Neutrophil (primary cell): Measurements from ENCODE around the gene RNPEP.

Experiments used
- H3K27ac ChIP-seq: fragments of 200-600 bp; sonication (generic); 2 replicates; pipeline ENCODE4 v1.5.1; 2016; ENCODE audit warnings: mild to moderate bottlenecking, moderate library complexity
- H3K27me3 ChIP-seq: fragments of 200-600 bp; sonication (generic); 2 replicates; pipeline ENCODE4 v1.6.0; 2016; ENCODE audit warnings: mild to moderate bottlenecking
- H3K36me3 ChIP-seq: fragments of 200-600 bp; sonication (generic); 2 replicates; pipeline ENCODE4 v1.5.1; 2017
- H3K4me1 ChIP-seq, 2 experiments: fragments of 200-600 bp in 1 of 2; sonication (generic) in 1 of 2; 1 replicate in 1 of 2; 2 replicates in 1 of 2; pipeline versions ENCODE4 v1.5.1 to v1.6.1; 2013 to 2016; ENCODE audit warnings: low read depth in 1 of 2, low read length in 1 of 2, mild to moderate bottlenecking in 1 of 2, moderate library complexity in 1 of 2; ENCODE audit not compliant: control insufficient read depth in 1 of 2, insufficient read depth in 1 of 2
- H3K4me3 ChIP-seq, 2 experiments: fragments of 200-600 bp in 1 of 2; sonication (generic) in 1 of 2; 1 replicate in 1 of 2; 2 replicates in 1 of 2; pipeline ENCODE4 v1.5.1; 2013 to 2016; ENCODE audit warnings: low read depth in 1 of 2, low read length in 1 of 2, mild to moderate bottlenecking in 1 of 2, moderate library complexity in 1 of 2
- H3K9me3 ChIP-seq: fragments of 200-600 bp; sonication (generic); 2 replicates; pipeline ENCODE4 v1.5.1; 2016
- TF ChIP-seq, protein P1 (sequence below): fragments of 200-600 bp; sonication (generic); IDR thresholded peaks from 2 replicates; pipeline ENCODE4 v1.5.1; 2016; ENCODE audit warnings: antibody characterized with exemption

The RNPEP gene

DNA sequence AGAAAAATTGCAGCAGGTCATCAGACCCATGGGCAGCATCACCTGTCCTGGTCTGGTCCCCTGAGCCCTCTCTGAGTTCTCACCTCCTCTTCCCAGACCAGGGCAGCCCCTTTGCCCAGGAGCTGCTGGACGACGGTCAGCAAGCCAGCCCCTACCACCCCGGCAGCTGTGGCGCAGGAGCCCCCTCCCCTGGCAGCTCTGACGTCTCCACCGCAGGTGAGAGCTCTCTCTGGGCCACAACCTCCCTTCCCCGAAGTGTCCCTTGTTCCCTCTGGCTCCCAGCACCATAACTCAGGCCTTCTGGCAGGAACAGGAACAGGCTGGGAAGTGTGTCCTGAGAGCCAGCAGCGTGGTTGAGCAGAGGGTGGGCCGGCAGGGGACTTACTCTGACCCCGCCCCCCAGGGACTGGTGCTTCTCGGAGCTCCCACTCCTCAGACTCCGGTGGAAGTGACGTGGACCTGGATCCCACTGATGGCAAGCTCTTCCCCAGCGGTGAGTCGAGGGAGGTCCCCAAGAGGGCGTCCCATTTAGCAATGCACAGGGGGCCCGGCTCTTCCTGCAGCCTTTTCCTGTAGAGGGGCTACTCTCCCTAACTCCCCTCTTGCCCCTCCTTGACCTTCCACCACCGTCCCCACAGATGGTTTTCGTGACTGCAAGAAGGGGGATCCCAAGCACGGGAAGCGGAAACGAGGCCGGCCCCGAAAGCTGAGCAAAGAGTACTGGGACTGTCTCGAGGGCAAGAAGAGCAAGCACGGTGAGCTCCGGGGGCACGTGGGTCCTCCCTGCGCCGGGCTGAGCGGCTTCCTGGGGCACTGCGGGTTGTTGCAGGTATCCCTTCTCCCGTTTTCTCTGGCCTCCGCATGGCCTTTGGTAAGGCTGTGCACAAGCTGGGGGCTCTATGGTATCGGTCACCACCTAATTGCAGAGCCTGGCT is 30.4 kb downstream of the RNPEP start:
- H3K36me3 ChIP-seq: peaks cover 7% of the 10 kb centered on the region
- no peak overlapping the region for H3K27ac ChIP-seq

DNA sequence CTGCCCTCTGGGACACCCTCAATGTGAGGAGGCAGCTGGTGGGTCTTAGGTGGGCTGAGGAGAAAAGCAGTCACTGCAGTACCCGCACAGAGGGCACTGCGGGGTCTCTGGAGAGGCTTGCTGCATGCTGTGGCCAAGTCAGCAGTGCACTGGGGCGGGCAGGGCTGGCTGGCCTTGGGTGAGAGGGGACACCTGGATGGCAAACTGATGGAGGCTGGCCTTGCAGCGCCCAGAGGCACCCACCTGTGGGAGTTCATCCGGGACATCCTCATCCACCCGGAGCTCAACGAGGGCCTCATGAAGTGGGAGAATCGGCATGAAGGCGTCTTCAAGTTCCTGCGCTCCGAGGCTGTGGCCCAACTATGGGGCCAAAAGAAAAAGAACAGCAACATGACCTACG is 31.2 kb downstream of the RNPEP start:
- H3K27ac ChIP-seq: no peak overlapping the region

More for the DNA sequence above, 30.4 kb downstream of the RNPEP start:
- Histone ChIP-seq H3K27me3 (peaks cover under 1% of the 10 kb centered on the region), H3K4me3 (no peak overlapping the region), H3K9me3 (no peaks in the 10 kb centered on the region), H3K4me1 (no peaks in the 10 kb centered on the region)
- TF ChIP-seq, protein P1, sequence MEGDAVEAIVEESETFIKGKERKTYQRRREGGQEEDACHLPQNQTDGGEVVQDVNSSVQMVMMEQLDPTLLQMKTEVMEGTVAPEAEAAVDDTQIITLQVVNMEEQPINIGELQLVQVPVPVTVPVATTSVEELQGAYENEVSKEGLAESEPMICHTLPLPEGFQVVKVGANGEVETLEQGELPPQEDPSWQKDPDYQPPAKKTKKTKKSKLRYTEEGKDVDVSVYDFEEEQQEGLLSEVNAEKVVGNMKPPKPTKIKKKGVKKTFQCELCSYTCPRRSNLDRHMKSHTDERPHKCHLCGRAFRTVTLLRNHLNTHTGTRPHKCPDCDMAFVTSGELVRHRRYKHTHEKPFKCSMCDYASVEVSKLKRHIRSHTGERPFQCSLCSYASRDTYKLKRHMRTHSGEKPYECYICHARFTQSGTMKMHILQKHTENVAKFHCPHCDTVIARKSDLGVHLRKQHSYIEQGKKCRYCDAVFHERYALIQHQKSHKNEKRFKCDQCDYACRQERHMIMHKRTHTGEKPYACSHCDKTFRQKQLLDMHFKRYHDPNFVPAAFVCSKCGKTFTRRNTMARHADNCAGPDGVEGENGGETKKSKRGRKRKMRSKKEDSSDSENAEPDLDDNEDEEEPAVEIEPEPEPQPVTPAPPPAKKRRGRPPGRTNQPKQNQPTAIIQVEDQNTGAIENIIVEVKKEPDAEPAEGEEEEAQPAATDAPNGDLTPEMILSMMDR: no peak

DNA sequence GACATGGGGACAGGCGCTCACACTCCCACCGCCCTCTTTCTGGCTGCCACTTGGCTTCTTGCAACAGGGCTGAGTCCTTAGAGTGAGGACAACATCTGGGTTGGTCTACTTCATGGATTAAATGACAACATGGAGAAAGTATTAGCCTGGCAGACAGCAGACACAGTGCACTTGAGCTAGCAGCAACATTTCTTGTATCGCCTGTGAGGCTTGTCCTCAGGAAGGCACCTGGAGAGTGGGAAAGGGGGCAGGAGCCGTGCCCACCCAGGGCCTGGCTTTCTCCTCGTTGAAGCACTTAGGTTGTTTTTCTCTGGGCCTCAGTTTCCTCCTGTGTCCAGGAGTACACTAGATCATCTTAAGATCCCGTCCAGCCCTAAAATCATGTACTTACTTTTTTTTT is 31.6 kb downstream of the RNPEP start:
- no peaks in the 10 kb centered on the region for H3K36me3 ChIP-seq
- peaks cover 11% of the 10 kb centered on the region for H3K27me3 ChIP-seq
- no peaks in the 10 kb centered on the region for H3K4me1 ChIP-seq
- H3K27ac ChIP-seq: no peak overlapping the region
- TF ChIP-seq, protein P1: no peak
- H3K4me3 ChIP-seq: no peak overlapping the region
- no peaks in the 10 kb centered on the region for H3K9me3 ChIP-seq

More for the DNA sequence above, 31.2 kb downstream of the RNPEP start:
- H3K4me3 ChIP-seq: no peak overlapping the region
- peaks cover 9% of the 10 kb centered on the region for H3K27me3 ChIP-seq
- no peaks in the 10 kb centered on the region for H3K9me3 ChIP-seq
- no peaks in the 10 kb centered on the region for H3K36me3 ChIP-seq
- H3K4me1 ChIP-seq: no peaks in the 10 kb centered on the region
- TF ChIP-seq, protein P1: no peak

DNA sequence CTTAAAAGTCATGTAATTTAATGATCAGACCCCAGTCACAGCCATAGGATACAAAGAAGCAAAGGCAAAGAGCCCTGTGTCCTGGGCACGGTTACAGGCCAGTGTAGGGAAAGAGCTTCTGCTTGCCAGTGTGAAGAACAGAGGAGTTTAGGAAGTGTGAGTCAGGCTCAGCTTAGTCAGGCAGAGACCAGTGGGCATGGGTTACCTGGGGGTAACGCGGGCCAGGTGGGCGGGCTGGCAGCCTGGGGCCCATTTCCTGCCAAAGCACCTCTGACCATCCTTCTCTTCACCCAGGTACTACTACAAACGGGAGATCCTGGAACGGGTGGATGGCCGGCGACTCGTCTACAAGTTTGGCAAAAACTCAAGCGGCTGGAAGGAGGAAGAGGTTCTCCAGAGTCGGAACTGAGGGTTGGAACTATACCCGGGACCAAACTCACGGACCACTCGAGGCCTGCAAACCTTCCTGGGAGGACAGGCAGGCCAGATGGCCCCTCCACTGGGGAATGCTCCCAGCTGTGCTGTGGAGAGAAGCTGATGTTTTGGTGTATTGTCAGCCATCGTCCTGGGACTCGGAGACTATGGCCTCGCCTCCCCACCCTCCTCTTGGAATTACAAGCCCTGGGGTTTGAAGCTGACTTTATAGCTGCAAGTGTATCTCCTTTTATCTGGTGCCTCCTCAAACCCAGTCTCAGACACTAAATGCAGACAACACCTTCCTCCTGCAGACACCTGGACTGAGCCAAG is 32.6 kb downstream of the RNPEP start:
- Histone ChIP-seq H3K4me1 (no peaks in the 10 kb centered on the region), H3K4me3 (no peak overlapping the region), H3K27me3 (peaks cover 11% of the 10 kb centered on the region), H3K27ac (no peak overlapping the region), H3K9me3 (no peaks in the 10 kb centered on the region), H3K36me3 (no peaks in the 10 kb centered on the region)
- TF ChIP-seq, protein P1: no peak

DNA sequence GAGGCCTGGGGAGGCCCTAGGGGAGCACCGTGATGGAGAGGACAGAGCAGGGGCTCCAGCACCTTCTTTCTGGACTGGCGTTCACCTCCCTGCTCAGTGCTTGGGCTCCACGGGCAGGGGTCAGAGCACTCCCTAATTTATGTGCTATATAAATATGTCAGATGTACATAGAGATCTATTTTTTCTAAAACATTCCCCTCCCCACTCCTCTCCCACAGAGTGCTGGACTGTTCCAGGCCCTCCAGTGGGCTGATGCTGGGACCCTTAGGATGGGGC is 33.2 kb downstream of the RNPEP start:
- Histone ChIP-seq H3K4me3 (no peak overlapping the region), H3K36me3 (no peaks in the 10 kb centered on the region), H3K9me3 (no peaks in the 10 kb centered on the region), H3K4me1 (no peaks in the 10 kb centered on the region), H3K27ac (no peak overlapping the region), H3K27me3 (peaks cover 11% of the 10 kb centered on the region)
- TF ChIP-seq, protein P1: no peak
